GM21786 (cell line): ENCODE results near the gene WNT1.

ENCODE experiments used
- ATAC-seq: cut with Tn5 transposase; IDR thresholded peaks from one replicate; pipeline ENCODE4 v1.9.1; 2021; ENCODE audit not compliant: unreplicated experiment

WNT1 gene

GRCh38 chr12:49026678-49027480 lies 48.8 kb downstream of the WNT1 start:
- no peak for ATAC-seq

DNA sequence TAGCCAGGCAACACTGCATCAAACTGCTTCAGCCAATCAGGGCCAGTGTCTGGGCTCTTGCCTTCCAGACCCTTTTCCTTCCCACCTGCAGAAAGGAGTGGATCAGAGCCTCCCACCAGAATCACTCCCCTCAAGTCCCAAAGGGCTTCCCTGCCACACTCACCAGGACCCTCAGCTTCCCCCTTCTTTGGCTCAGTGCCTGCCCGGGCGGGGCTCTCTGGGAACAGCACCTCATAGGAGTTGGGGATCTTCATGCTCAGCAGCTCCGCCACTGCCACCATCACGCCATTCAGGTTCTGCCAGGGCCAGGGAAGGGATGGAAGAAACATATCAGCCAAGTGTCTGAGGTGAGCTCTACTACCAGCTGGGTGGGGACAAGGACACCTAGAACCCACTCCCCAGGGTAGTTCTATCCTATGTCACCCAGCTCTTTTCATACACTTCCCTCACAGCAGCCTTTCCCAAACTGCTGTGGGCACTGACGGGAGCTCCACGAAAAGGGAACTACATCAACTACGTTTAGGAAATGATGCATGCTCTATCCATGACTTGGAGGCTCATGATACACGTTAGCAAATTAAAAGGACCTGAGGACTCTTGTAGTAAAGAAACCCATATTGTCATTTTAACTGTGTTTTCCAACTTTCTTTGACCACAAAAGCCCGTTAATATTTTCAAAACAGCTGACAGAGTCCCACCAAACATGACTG lies 49.9 kb downstream of the WNT1 start:
- no peak for ATAC-seq

- no peak for ATAC-seq
Observed at GRCh38 chr12:49028666-49029275, 50.6 kb downstream of the WNT1 start.

DNA sequence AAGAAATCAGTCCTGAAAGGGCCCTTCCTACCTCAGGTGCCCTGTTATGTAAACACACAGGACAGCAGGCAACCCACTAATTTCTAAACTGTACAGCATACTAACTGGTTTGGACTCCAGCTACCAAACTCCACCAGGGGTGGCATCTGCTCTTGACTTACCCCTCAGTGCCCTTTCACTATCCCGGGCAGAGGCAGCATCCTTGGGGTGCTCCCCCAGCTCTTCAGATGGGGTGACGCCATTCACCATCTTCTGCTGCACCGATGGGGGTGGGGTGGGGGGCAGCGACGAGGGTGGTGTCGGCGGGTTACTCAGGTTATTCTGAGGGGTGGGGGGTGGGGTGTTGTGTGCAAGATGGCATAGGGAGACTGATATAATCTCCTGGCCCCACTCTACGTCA lies 52.0 kb downstream of the WNT1 start:
- ATAC-seq = no peak

DNA sequence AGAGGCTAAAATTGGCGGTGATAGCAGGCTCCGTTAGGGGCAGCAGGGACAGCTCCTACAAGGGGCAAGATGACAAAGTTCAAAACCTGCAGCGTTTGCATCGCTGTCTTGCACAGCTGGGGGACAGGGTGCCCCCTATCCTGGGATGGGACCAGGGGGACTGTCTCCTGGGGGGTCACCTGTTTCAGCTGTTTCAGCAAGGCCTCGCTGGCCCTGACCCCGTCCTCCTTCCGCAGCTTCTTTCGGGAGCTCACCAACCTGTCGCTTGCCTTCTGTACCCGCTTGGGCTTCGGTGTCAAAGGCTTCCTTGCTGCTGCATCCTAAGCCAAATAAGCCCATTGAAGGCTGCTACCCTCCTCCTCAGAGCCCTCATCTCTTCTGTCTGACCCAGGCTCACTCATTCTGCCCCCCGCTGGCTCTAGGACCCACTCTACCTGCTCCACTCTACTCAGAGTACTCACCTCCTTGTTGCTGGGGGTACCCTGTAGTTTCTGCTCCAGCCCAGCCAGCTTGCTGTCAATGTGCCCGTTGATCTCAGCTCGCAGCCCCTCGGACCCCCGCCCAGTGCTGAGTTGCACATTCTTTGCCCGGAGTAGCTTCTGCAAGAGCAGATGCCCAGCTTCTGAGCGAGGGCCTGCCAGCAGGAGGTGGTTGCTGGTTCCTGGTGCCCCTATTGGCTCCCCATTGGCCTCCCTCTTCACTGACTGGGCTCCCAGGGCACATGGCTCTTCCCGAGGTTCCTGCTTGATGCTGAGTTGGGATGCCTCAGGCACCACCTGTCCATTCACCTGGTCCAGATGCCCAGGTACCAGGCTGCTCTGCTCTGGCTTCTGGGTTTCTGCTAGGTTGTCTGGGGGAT lies 52.8 kb downstream of the WNT1 start:
- no peak for ATAC-seq

- ATAC-seq = no peak
Observed at GRCh38 chr12:49031573-49032161, 53.5 kb downstream of the WNT1 start.
